HCT116 (cell line): ENCODE data around the gene AIF1. TPM values are rescaled to one million over a fixed set of nuclear protein-coding genes. Genes with fewer than 3 reads are reported as not detected.
A peak's percentile ranks its signal among the peaks of the same experiment; 100 is the strongest.

Experiments used
- ATAC-seq: fragments of 200-7000 bp; cut with Tn5 transposase; 2 replicates; pipeline ENCODE4 v1.9.1; 2020; ENCODE audit warnings: mild to moderate bottlenecking, moderate library complexity
- BruUV-seq: library from RNA; stranded (reverse); fragments of 400-500 nt; replicated peaks from 2 replicates; lab custom pipeline; 2021; lab: Mats Ljungman, UMichigan
- CTCF ChIA-PET: fragments of 300-600 bp; sonication (Branson Sonifier 250); formaldehyde crosslinking; loops from one replicate; lab custom pipeline; 2021; ENCODE audit warnings: antibody characterized with exemption; lab: Charles Lee
- POLR2A ChIA-PET: fragments of 300-600, 350-600 bp; sonication (Branson Sonifier 250); formaldehyde crosslinking; loops from one replicate; lab custom pipeline; 2021; ENCODE audit warnings: antibody characterized with exemption; lab: Charles Lee
- RAD21 ChIA-PET, 2 experiments: fragments of 300-600 bp; sonication (Branson Sonifier 250); formaldehyde crosslinking; loops; one replicate each; lab custom pipeline; 2023; ENCODE audit warnings: low total read pairs in 2 of 2; ENCODE audit not compliant: uncharacterized antibody in 2 of 2, unreplicated experiment in 2 of 2, low non-redundant PET in 1 of 2; lab: Charles Lee
- DNase-seq: peaks from one replicate; pipeline ENCODE4 v3.0.0-alpha.2; 2010; ENCODE audit warnings: low read depth, low spot score
- H2AFZ ChIP-seq: fragments of 200-600 bp; shearing (Covaris generic), sonication (generic); 2 replicates; pipeline ENCODE4 v1.6.1; 2017; ENCODE audit warnings: low read depth, mixed run types, mixed read lengths, antibody characterized with exemption, low read length; ENCODE audit not compliant: poor library complexity, severe bottlenecking
- H3K27ac ChIP-seq: 2 replicates; pipeline ENCODE4 v1.5.1; 2012; ENCODE audit warnings: low read depth, low read length
- H3K27me3 ChIP-seq: fragments of 200-600 bp; sonication (generic); 2 replicates; pipeline ENCODE4 v1.6.1; 2016; ENCODE audit warnings: mixed run types, low read length, mixed read lengths; ENCODE audit not compliant: insufficient read depth
- H3K36me3 ChIP-seq, 2 experiments: fragments of 200-500 bp in 1 of 2; fragments of 200-600 bp in 1 of 2; sonication (Bioruptor generic) in 1 of 2; sonication (generic) in 1 of 2; 2 replicates each; pipeline versions ENCODE4 v1.5.1 to v1.6.1; 2014 to 2016; ENCODE audit warnings: low read length in 2 of 2, inconsistent platforms in 1 of 2, mixed read lengths in 1 of 2, mixed run types in 1 of 2; ENCODE audit not compliant: insufficient read depth in 2 of 2, control insufficient read depth in 1 of 2
- H3K4me1 ChIP-seq, 2 experiments: fragments of 200-600 bp in 1 of 2; sonication (generic) in 1 of 2; 2 replicates each; pipeline versions ENCODE4 v1.5.1 to v1.6.1; 2012 to 2017; ENCODE audit warnings: low read length in 2 of 2, inconsistent platforms in 1 of 2, mild to moderate bottlenecking in 1 of 2, mixed read lengths in 1 of 2, mixed run types in 1 of 2, moderate library complexity in 1 of 2; ENCODE audit not compliant: insufficient read depth in 2 of 2, control insufficient read depth in 1 of 2
- H3K4me2 ChIP-seq: fragments of 200-600 bp; sonication (generic); 2 replicates; pipeline ENCODE4 v1.6.1; 2017; ENCODE audit warnings: mixed run types, low read length, mixed read lengths
- H3K4me3 ChIP-seq, 2 experiments: fragments of 200-600 bp in 1 of 2; sonication (generic) in 1 of 2; replicated peaks in 1 of 2; 2 replicates each; pipeline ENCODE4 v1.5.1; 2011 to 2016; ENCODE audit warnings: low read length in 2 of 2, control low read depth in 1 of 2, low read depth in 1 of 2, mild to moderate bottlenecking in 1 of 2, mixed read lengths in 1 of 2, mixed run types in 1 of 2
- H3K79me2 ChIP-seq: fragments of 200-600 bp; sonication (generic); 2 replicates; pipeline ENCODE4 v1.6.1; 2017; ENCODE audit warnings: mild to moderate bottlenecking, mixed run types, low read length, moderate library complexity, mixed read lengths; ENCODE audit not compliant: insufficient read depth
- H3K9ac ChIP-seq: fragments of 200-600 bp; sonication (generic); 2 replicates; pipeline ENCODE4 v1.6.1; 2016; ENCODE audit warnings: low read length, mixed read lengths
- H3K9me2 ChIP-seq: fragments of 200-600 bp; sonication (generic), shearing (Covaris generic); 2 replicates; pipeline ENCODE4 v1.6.1; 2017; ENCODE audit warnings: mixed run types, mild to moderate bottlenecking, moderate library complexity; ENCODE audit not compliant: insufficient read depth
- H3K9me3 ChIP-seq, 2 experiments: fragments of 200-500 bp in 1 of 2; fragments of 200-600 bp in 1 of 2; sonication (Bioruptor generic) in 1 of 2; sonication (generic) in 1 of 2; 2 replicates each; pipeline ENCODE4 v1.6.1; 2014 to 2017; ENCODE audit warnings: low read length in 2 of 2, mixed read lengths in 2 of 2, inconsistent platforms in 1 of 2, low read depth in 1 of 2, mild to moderate bottlenecking in 1 of 2, mixed run types in 1 of 2, moderate library complexity in 1 of 2; ENCODE audit not compliant: control insufficient read depth in 1 of 2, insufficient read depth in 1 of 2
- H4K20me1 ChIP-seq: fragments of 200-600 bp; sonication (generic), shearing (Covaris generic); 2 replicates; pipeline ENCODE4 v1.6.1; 2017; ENCODE audit warnings: mixed run types, mild to moderate bottlenecking, moderate library complexity; ENCODE audit not compliant: insufficient read depth
- CEBPB ChIP-seq: IDR thresholded peaks from 2 replicates; pipeline ENCODE4 v1.6.1; 2012; ENCODE audit warnings: low read depth
- EZH2 ChIP-seq: fragments of 200-600 bp; sonication (generic); IDR thresholded peaks from 2 replicates; pipeline ENCODE4 v1.6.1; 2017; ENCODE audit warnings: antibody characterized with exemption, mixed run types
- JUND ChIP-seq: IDR thresholded peaks from 2 replicates; pipeline ENCODE4 v1.6.1; 2012
- POLR2A ChIP-seq: IDR thresholded peaks from 2 replicates; pipeline ENCODE4 v1.7.0; 2011; ENCODE audit warnings: borderline replicate concordance; ENCODE audit not compliant: insufficient read depth, insufficient read length; ENCODE audit errors: extremely low read depth
- POLR2AphosphoS5 ChIP-seq: IDR thresholded peaks from 2 replicates; pipeline ENCODE4 v1.6.1; 2011; ENCODE audit warnings: mild to moderate bottlenecking, low read depth, low read length, moderate library complexity
- SRF ChIP-seq: IDR thresholded peaks from 2 replicates; pipeline ENCODE4 v1.6.1; 2012; ENCODE audit warnings: low read depth
- TCF7L2 ChIP-seq: IDR thresholded peaks from 2 replicates; pipeline ENCODE4 v1.7.0; 2011; ENCODE audit warnings: borderline replicate concordance, inconsistent platforms; ENCODE audit not compliant: insufficient read depth, insufficient read length; ENCODE audit errors: extremely low read depth
- ZFX ChIP-seq: fragments of 450-650 bp; IDR thresholded peaks from 2 replicates; pipeline ENCODE4 v1.6.1; 2017
- intact Hi-C: fragments of 100-400 bp; cut with micrococcal nuclease; formaldehyde crosslinking; loops from 2 replicates; pipeline ENCODE4 v1.10.0; 2022
- total RNA-seq: library from RNA; stranded (reverse); gene quantifications from one replicate; pipeline ENCODE4 v1.2.1, GENCODE V29; 2021; ENCODE audit not compliant: unreplicated experiment
- TF ChIP-seq, protein P1 (sequence below): IDR thresholded peaks from 2 replicates; pipeline ENCODE4 v1.6.1; 2012; ENCODE audit warnings: low read depth
- TF ChIP-seq, protein P2 (sequence below): IDR thresholded peaks from 2 replicates; pipeline ENCODE4 v1.6.1; 2011; ENCODE audit warnings: mild to moderate bottlenecking, low read length, moderate library complexity; ENCODE audit not compliant: insufficient replicate concordance; ENCODE audit errors: extremely low read depth
- TF ChIP-seq, protein P3 (sequence below): IDR thresholded peaks from 2 replicates; pipeline ENCODE4 v1.6.1; 2012

The AIF1 gene
- total RNA-seq, 1 experiment from 2014 or later: not detected

DNA sequence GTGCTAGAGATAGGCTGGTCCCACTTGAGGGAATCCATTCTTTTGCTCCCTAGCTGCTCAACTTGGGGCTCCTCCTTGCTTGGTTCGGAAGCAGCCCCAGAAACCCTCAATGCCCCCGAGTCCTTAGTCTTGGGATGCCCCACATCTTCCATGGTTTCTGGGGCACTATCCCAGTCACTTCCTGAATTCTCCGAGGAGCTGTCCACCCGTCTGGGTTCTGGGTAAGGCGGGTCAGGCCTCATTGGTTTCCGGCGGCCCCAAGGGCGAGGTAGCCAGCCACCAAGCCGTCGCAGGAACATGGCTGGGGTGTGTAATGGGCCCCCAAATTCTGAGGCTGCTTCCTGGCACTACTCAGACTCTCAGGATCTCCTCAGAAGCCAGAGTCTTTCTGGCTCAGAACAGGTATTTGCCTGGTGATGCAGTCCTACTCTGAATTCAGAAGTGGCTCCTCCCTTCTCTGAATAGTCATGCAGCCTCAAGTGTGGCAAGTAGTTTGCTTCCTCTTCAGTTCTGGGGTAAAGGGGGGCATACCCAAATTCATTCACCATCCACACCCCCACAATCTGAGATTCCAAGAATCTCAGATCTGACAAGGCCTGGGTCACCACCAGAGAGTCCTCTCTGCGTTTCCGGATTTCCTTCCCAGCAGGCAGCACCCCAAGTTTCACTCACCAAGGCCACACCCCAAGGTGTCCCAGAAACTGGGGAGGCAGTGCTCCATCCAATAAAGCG is 44.8 kb downstream of the AIF1 start (continued):
- TF ChIP-seq, protein P1, sequence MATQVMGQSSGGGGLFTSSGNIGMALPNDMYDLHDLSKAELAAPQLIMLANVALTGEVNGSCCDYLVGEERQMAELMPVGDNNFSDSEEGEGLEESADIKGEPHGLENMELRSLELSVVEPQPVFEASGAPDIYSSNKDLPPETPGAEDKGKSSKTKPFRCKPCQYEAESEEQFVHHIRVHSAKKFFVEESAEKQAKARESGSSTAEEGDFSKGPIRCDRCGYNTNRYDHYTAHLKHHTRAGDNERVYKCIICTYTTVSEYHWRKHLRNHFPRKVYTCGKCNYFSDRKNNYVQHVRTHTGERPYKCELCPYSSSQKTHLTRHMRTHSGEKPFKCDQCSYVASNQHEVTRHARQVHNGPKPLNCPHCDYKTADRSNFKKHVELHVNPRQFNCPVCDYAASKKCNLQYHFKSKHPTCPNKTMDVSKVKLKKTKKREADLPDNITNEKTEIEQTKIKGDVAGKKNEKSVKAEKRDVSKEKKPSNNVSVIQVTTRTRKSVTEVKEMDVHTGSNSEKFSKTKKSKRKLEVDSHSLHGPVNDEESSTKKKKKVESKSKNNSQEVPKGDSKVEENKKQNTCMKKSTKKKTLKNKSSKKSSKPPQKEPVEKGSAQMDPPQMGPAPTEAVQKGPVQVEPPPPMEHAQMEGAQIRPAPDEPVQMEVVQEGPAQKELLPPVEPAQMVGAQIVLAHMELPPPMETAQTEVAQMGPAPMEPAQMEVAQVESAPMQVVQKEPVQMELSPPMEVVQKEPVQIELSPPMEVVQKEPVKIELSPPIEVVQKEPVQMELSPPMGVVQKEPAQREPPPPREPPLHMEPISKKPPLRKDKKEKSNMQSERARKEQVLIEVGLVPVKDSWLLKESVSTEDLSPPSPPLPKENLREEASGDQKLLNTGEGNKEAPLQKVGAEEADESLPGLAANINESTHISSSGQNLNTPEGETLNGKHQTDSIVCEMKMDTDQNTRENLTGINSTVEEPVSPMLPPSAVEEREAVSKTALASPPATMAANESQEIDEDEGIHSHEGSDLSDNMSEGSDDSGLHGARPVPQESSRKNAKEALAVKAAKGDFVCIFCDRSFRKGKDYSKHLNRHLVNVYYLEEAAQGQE: no peak

DNA sequence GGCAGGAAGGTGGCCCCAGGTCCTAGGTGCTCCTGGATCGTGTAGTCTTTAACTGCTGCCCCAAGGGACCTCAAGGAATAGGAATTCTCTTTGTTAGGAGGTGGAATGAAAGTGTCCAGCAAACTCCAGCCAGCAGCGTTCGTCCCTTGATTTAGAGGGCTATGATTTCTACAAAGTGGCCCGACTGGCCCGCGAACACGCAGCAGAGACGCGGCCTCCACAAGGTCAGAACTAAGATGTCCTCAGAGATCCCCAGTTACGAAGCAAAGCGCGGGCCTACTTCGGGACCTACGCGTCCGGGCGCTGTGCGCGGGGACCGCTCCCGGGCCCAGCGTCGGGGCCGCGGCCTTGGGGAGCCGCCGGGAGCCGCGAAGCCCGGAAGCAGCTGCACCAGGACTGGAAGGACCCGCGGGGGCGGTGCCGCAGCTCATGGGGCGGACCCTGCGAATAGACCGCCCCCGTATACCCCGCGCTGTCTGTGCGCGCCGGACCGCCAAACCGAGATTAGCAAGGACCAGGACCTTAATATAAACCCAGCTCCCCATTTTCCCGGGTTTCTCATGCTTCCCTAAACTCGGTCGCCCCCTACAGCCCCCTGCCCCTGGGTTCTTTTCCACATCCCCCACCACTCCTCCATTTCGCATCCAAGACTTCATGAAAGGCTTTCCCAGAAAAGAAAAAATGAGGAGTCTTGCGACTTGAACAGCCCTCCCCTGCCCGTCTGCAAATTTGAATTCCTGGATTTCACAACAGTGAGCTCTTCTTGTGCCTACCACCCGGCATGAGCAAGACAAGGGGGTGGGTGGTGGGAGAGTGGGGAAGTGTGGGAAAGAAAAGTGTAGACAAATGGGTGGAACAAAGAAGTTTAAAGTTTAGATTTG is 45.6 kb downstream of the AIF1 start, which contains the start of gene C6orf47:
TSS of gene C6orf47 (minus strand) at position 398 of the 881 bp plus-strand sequence. CDS start 831 bp downstream, outside the sequence.
- Histone ChIP-seq H3K9me3 (no peaks in the 10 kb centered on the region), H3K27ac (peak within 1 kb of the TSS; percentile 69), H2AFZ (no peak within 1 kb of the TSS), H3K27me3 (no peaks in the 10 kb centered on the region), H3K4me3 (peak within 1 kb of the TSS; percentile 79 to 87), H3K9ac (peak within 1 kb of the TSS; percentile 88), H3K36me3 (peaks cover 5 to 17% of the 10 kb centered on the region in 2 experiments; a peak in 3 of 4 replicates), H3K9me2 (no peaks in the 10 kb centered on the region), H4K20me1 (no peaks in the 10 kb centered on the region), H3K4me2 (peak within 1 kb of the TSS; percentile 94), H3K79me2 (peaks cover 39% of the 10 kb centered on the region), H3K4me1 (peaks cover 18 to 45% of the 10 kb centered on the region in 2 experiments; a peak in 3 of 4 replicates)
- TSS peak; percentile 7 for BruUV-seq
- ATAC-seq (peak; percentile 80), DNase-seq (peak; percentile 51)
- ChIA-PET CTCF (interaction anchor here (1.2 kb wide), 1 partner anchor 114 kb away, joined by 5 read pairs; no protein-coding TSS in a partner anchor), RAD21 (no interaction called here), POLR2A (interaction anchor here (0.6 to 2.0 kb wide), 8 partner anchors 8 to 167 kb away, joined by 3 to 15 read pairs (median 4); partner anchors contain the start of genes BAG6, HSPA1B, LY6G5B and MSH5)
- intact Hi-C loops: loop anchor here (5.0 kb wide), 1 partner anchor 258 kb away; the partner anchor contains the start of gene MICA
- TF ChIP-seq EZH2 (no peak), CEBPB (no peak), TCF7L2 (no peak), POLR2AphosphoS5 (peak; percentile 96), POLR2A (peak; percentile 94), JUND (no peak), ZFX (peak; percentile 90), SRF (no peak)
- TF ChIP-seq, protein P1: no peak
- TF ChIP-seq, protein P2, sequence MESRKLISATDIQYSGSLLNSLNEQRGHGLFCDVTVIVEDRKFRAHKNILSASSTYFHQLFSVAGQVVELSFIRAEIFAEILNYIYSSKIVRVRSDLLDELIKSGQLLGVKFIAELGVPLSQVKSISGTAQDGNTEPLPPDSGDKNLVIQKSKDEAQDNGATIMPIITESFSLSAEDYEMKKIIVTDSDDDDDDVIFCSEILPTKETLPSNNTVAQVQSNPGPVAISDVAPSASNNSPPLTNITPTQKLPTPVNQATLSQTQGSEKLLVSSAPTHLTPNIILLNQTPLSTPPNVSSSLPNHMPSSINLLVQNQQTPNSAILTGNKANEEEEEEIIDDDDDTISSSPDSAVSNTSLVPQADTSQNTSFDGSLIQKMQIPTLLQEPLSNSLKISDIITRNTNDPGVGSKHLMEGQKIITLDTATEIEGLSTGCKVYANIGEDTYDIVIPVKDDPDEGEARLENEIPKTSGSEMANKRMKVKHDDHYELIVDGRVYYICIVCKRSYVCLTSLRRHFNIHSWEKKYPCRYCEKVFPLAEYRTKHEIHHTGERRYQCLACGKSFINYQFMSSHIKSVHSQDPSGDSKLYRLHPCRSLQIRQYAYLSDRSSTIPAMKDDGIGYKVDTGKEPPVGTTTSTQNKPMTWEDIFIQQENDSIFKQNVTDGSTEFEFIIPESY: peak; percentile 63
- TF ChIP-seq, protein P3, sequence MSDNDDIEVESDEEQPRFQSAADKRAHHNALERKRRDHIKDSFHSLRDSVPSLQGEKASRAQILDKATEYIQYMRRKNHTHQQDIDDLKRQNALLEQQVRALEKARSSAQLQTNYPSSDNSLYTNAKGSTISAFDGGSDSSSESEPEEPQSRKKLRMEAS: no peak
